Mesothelial cell of epicardium (in vitro differentiated cells): ENCODE data around the gene RASSF5. TPM values are rescaled to one million over a fixed set of nuclear protein-coding genes. Genes with fewer than 3 reads are reported as not detected.

Experiments used
- DNase-seq, 2 experiments: peaks; one replicate each; pipeline ENCODE4 v3.0.0; 2021; ENCODE audit warnings: low spot score in 2 of 2; ENCODE audit not compliant: unreplicated experiment in 2 of 2
- H3K27ac Mint-ChIP-seq: 2 replicates; pipeline ENCODE4 v1.8.0; 2021; ENCODE audit warnings: mixed read lengths
- H3K27me3 Mint-ChIP-seq: 2 replicates; pipeline ENCODE4 v1.8.0; 2021; ENCODE audit warnings: low read depth, mixed read lengths
- H3K36me3 Mint-ChIP-seq: 2 replicates; pipeline ENCODE4 v1.8.0; 2021; ENCODE audit warnings: mixed read lengths
- H3K4me1 Mint-ChIP-seq: 2 replicates; pipeline ENCODE4 v1.8.0; 2021; ENCODE audit warnings: mixed read lengths
- H3K4me3 Mint-ChIP-seq: 2 replicates; pipeline ENCODE4 v1.8.0; 2021; ENCODE audit warnings: mild to moderate bottlenecking, moderate library complexity, mixed read lengths
- H3K9me3 Mint-ChIP-seq: 2 replicates; pipeline ENCODE4 v1.8.0; 2021; ENCODE audit warnings: mixed read lengths
- microRNA-seq: library from miRNA; unstranded; fragments of <30 nt; microRNA quantifications from one replicate; pipeline ENCODE4 v1.2.0, GENCODE V29; 2021; ENCODE audit warnings: inconsistent platforms, mixed read lengths
- total RNA-seq: library from RNA; stranded (reverse); gene quantifications from 3 replicates; pipeline ENCODE4 v1.2.1, GENCODE V29; 2021
- TF ChIP-seq, protein P1 (sequence below): fragments of 200-600 bp; sonication (generic); IDR thresholded peaks from one replicate; pipeline ENCODE4 v1.5.0; 2021; ENCODE audit warnings: antibody characterized with exemption; ENCODE audit not compliant: unreplicated experiment

The RASSF5 gene
- total RNA-seq, 1 donor from 2014 or later = 6.8 TPM

DNA sequence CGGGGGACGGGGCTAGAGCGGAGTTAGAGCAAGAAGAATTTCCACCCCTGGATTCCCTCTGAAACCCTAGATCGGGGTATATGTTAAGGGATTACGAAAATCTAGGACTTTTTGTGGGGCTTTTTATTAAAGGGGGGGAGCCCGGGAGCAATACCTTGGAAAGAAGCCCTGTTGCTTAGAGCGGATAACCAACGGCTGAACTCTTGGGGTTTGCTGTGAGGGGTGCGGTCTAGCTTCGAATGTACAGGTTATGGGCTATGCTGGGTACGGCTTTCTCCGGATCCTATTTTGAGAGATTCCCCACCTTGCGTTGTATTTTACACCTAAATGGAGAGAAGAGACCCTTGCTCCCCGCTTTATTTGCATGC is 128.6 kb downstream of the RASSF5 start:
- H3K4me3 Mint-ChIP-seq = peak overlapping the region; percentile 71
- H3K27me3 Mint-ChIP-seq = peaks cover 37% of the 10 kb centered on the region
- H3K36me3 Mint-ChIP-seq = no peaks in the 10 kb centered on the region
- no peak for DNase-seq
- H3K4me1 Mint-ChIP-seq = peaks cover 33% of the 10 kb centered on the region
- no peaks in the 10 kb centered on the region for H3K9me3 Mint-ChIP-seq
- H3K27ac Mint-ChIP-seq = peak overlapping the region; percentile 34
- TF ChIP-seq, protein P1, sequence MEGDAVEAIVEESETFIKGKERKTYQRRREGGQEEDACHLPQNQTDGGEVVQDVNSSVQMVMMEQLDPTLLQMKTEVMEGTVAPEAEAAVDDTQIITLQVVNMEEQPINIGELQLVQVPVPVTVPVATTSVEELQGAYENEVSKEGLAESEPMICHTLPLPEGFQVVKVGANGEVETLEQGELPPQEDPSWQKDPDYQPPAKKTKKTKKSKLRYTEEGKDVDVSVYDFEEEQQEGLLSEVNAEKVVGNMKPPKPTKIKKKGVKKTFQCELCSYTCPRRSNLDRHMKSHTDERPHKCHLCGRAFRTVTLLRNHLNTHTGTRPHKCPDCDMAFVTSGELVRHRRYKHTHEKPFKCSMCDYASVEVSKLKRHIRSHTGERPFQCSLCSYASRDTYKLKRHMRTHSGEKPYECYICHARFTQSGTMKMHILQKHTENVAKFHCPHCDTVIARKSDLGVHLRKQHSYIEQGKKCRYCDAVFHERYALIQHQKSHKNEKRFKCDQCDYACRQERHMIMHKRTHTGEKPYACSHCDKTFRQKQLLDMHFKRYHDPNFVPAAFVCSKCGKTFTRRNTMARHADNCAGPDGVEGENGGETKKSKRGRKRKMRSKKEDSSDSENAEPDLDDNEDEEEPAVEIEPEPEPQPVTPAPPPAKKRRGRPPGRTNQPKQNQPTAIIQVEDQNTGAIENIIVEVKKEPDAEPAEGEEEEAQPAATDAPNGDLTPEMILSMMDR = no peak

DNA sequence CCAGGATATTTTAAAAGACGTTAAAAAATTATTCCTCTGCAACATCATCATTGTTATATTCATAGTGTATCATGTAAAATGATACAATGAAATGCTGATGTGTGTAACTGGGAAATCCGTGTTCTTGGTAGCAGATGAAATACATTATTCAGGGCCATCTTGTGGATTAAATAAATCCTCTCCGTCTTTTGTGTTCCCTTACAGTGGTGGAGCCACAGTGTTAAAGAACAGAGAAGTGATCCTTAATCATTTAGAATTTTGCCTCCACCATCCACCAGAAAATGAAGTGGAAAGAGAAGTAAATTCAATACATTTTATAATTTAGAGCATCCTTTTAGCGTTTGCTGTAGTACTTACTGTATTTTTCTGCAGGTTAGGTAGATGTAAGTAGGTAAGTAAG is 129.3 kb downstream of the RASSF5 start:
- H3K9me3 Mint-ChIP-seq = no peaks in the 10 kb centered on the region
- TF ChIP-seq, protein P1 = no peak
- H3K4me3 Mint-ChIP-seq = no peak overlapping the region

DNA sequence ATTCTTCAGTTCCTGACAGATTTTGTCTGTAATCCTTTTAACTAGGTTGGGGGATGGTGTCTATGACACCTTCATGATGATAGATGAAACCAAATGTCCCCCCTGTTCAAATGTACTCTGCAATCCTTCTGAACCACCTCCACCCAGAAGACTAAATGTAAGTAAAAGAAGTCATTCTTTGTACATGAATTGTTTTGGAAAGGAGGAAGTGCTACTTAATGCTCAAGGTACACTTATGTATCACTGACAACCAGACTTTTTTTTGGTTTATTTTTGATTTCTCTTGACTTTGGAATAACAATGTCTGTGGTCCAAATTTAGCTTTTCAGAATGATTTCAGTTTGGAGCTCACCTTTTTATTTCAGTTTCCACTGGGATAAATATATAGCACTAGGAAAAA is 130.3 kb downstream of the RASSF5 start:
- no peak overlapping the region for H3K4me3 Mint-ChIP-seq
- peaks cover 29% of the 10 kb centered on the region for H3K4me1 Mint-ChIP-seq
- no peaks in the 10 kb centered on the region for H3K9me3 Mint-ChIP-seq
- DNase-seq = no peak
- TF ChIP-seq, protein P1 = no peak
- peaks cover 34% of the 10 kb centered on the region for H3K27me3 Mint-ChIP-seq
- no peak overlapping the region for H3K27ac Mint-ChIP-seq
- H3K36me3 Mint-ChIP-seq = no peaks in the 10 kb centered on the region

More for the DNA sequence above, 129.3 kb downstream of the RASSF5 start:
- no peak overlapping the region for H3K27ac Mint-ChIP-seq
- H3K4me1 Mint-ChIP-seq = peaks cover 33% of the 10 kb centered on the region
- no peaks in the 10 kb centered on the region for H3K36me3 Mint-ChIP-seq
- peaks cover 37% of the 10 kb centered on the region for H3K27me3 Mint-ChIP-seq
- no peak for DNase-seq

Small RNA genes within 50 kb of the gene (microRNA-seq; reads per million reads assigned to microRNA genes)
- gene MIR6769B = not detected

Other genes starting within 250 kb of the RASSF5 start
- 7.9 to 8.4 TPM (median 8.2 TPM) in 3 replicates for gene IKBKE, start 37.1 kb upstream of the RASSF5 start, total RNA-seq
- gene EIF2D, start 104.9 kb downstream of the RASSF5 start, total RNA-seq = 49.6 to 53.3 TPM (median 52.3 TPM) in 3 replicates
- 3.3 to 4.6 TPM (median 4.1 TPM) in 3 replicates for gene DYRK3, start 128.0 kb downstream of the RASSF5 start, total RNA-seq
- 59.0 to 60.2 TPM (median 59.1 TPM) in 3 replicates for gene MAPKAPK2, start 177.4 kb downstream of the RASSF5 start, total RNA-seq